Smooth muscle cell (in vitro differentiated cells): ENCODE results near the gene HCFC1R1. TPM values are rescaled to one million over a fixed set of nuclear protein-coding genes. Genes with fewer than 3 reads are reported as not detected.

Experiments used
- DNase-seq: peaks from one replicate; lab custom pipeline; 2025; ENCODE audit not compliant: unreplicated experiment; lab: John Stamatoyannopoulos, UW
- H2AFZ ChIP-seq: fragments of 200-600 bp; sonication (generic); 2 replicates; pipeline ENCODE4 v1.6.0; 2016; ENCODE audit warnings: antibody characterized with exemption, low read depth, mild to moderate bottlenecking
- H3F3A ChIP-seq: fragments of 200-600 bp; sonication (generic); 2 replicates; pipeline ENCODE4 v1.6.0; 2017; ENCODE audit warnings: antibody characterized with exemption, low read depth
- H3K27ac ChIP-seq: fragments of 200-600 bp; sonication (generic); 2 replicates; pipeline ENCODE4 v1.5.1; 2016; ENCODE audit warnings: low read depth, mild to moderate bottlenecking
- H3K27me3 ChIP-seq: fragments of 200-600 bp; sonication (generic); 2 replicates; pipeline ENCODE4 v1.6.1; 2016; ENCODE audit warnings: low read depth, mild to moderate bottlenecking
- H3K36me3 ChIP-seq: fragments of 200-600 bp; sonication (generic); 2 replicates; pipeline ENCODE4 v1.5.1; 2016; ENCODE audit warnings: low read depth
- H3K4me1 ChIP-seq: fragments of 200-600 bp; sonication (generic); 2 replicates; pipeline ENCODE4 v1.5.1; 2016; ENCODE audit warnings: low read depth
- H3K4me2 ChIP-seq: fragments of 200-600 bp; sonication (generic); 2 replicates; pipeline ENCODE4 v1.6.0; 2016; ENCODE audit warnings: mild to moderate bottlenecking
- H3K4me3 ChIP-seq: fragments of 200-600 bp; sonication (generic); 2 replicates; pipeline ENCODE4 v1.5.1; 2016; ENCODE audit warnings: mild to moderate bottlenecking
- H3K79me2 ChIP-seq: fragments of 200-600 bp; sonication (generic); 2 replicates; pipeline ENCODE4 v1.6.0; 2016; ENCODE audit warnings: low read depth, mild to moderate bottlenecking
- H3K9ac ChIP-seq: fragments of 200-600 bp; sonication (generic); 2 replicates; pipeline ENCODE4 v1.6.0; 2016; ENCODE audit warnings: low read depth
- H3K9me3 ChIP-seq: fragments of 200-600 bp; sonication (generic); replicated peaks from 2 replicates; pipeline ENCODE4 v1.5.1; 2016; ENCODE audit warnings: low read depth
- H4K20me1 ChIP-seq: fragments of 200-600 bp; sonication (generic); 2 replicates; pipeline ENCODE4 v1.6.0; 2016; ENCODE audit warnings: low read depth
- WGBS: methylation state at CpG from one replicate; pipeline ENCODE4 v1.1.7; 2016; ENCODE audit warnings: low lambda C conversion rate; 5-methylcytosine and 5-hydroxymethylcytosine counted together
- polyA plus RNA-seq: library from polyadenylated mRNA; unstranded; fragments of >200 nt; fragmentation: Nextera tagmentation; extraction: Ambion mirVana; gene quantifications from 2 replicates; pipeline ENCODE4 v1.2.1, GENCODE V29; 2016
- total RNA-seq: library from RNA; depleted of rRNA; stranded (reverse); fragments of >200 nt; gene quantifications from 2 replicates; pipeline ENCODE4 v1.2.3, GENCODE V29; 2014
- TF ChIP-seq, protein P1 (sequence below): fragments of 200-600 bp; sonication (generic); IDR thresholded peaks from 2 replicates; pipeline ENCODE4 v1.5.1; 2017; ENCODE audit warnings: borderline replicate concordance, mild to moderate bottlenecking, antibody characterized with exemption; ENCODE audit not compliant: insufficient read depth, poor library complexity, severe bottlenecking

Gene HCFC1R1
- total and polyA plus RNA-seq, 2 experiments from 2014 or later = 63.3 to 337 TPM

- no peak for DNase-seq
- H3F3A ChIP-seq = peaks cover under 1% of the 10 kb centered on the region
- no peak overlapping the region for H3K4me3 ChIP-seq
- TF ChIP-seq, protein P1, sequence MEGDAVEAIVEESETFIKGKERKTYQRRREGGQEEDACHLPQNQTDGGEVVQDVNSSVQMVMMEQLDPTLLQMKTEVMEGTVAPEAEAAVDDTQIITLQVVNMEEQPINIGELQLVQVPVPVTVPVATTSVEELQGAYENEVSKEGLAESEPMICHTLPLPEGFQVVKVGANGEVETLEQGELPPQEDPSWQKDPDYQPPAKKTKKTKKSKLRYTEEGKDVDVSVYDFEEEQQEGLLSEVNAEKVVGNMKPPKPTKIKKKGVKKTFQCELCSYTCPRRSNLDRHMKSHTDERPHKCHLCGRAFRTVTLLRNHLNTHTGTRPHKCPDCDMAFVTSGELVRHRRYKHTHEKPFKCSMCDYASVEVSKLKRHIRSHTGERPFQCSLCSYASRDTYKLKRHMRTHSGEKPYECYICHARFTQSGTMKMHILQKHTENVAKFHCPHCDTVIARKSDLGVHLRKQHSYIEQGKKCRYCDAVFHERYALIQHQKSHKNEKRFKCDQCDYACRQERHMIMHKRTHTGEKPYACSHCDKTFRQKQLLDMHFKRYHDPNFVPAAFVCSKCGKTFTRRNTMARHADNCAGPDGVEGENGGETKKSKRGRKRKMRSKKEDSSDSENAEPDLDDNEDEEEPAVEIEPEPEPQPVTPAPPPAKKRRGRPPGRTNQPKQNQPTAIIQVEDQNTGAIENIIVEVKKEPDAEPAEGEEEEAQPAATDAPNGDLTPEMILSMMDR = no peak
- no peak overlapping the region for H2AFZ ChIP-seq
- no peak overlapping the region for H3K27ac ChIP-seq
- H3K9ac ChIP-seq = no peak overlapping the region
- no peaks in the 10 kb centered on the region for H3K36me3 ChIP-seq
- H3K79me2 ChIP-seq = no peaks in the 10 kb centered on the region
- 99% methylated on average over 15 of the region's 15 CpGs for WGBS
- no peak overlapping the region for H3K4me2 ChIP-seq
- H3K9me3 ChIP-seq = no peaks in the 10 kb centered on the region
- H3K4me1 ChIP-seq = peaks cover 17% of the 10 kb centered on the region
- H3K27me3 ChIP-seq = no peaks in the 10 kb centered on the region
- no peaks in the 10 kb centered on the region for H4K20me1 ChIP-seq
Measured at GRCh38 chr16:2976673-2977072, 47.1 kb downstream of the HCFC1R1 start.

DNA sequence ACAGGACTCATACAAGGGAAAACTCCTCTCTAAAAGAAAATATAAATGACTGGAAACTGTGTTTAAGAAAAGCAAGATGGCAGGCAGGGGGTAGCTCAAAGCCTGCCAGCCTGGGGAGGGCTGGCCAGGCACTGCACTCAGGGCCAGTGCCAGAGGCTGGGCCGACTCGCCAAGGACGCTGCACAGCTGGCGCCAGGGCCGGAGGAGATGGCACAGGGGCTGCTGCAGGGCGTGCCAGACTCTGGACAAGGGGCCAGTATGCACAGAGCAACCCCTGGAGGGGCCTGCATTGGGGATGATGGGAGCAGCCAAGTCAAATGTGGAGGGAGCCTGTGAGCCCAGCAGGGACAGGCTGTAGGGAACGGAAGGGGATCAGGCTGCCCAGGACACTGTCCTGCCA, 47.5 kb downstream of the HCFC1R1 start:
- Histone ChIP-seq H3K9ac (no peak overlapping the region), H3K36me3 (no peaks in the 10 kb centered on the region), H4K20me1 (no peaks in the 10 kb centered on the region), H3K27ac (no peak overlapping the region), H3K27me3 (no peaks in the 10 kb centered on the region), H3K79me2 (no peaks in the 10 kb centered on the region), H3K4me2 (no peak overlapping the region), H2AFZ (no peak overlapping the region), H3K4me3 (no peak overlapping the region), H3F3A (no peaks in the 10 kb centered on the region), H3K9me3 (no peaks in the 10 kb centered on the region), H3K4me1 (peaks cover 12% of the 10 kb centered on the region)
- DNase-seq = no peak
- TF ChIP-seq, protein P1 = no peak
- WGBS = over 99% methylated on average over 7 of the region's 7 CpGs

- H3K4me3 ChIP-seq = no peak overlapping the region
- H3K4me2 ChIP-seq = no peak overlapping the region
- 96% methylated on average over 28 of the region's 28 CpGs for WGBS
- DNase-seq = no peak
- H3K27me3 ChIP-seq = no peaks in the 10 kb centered on the region
- no peak overlapping the region for H3K9ac ChIP-seq
- no peak overlapping the region for H3K27ac ChIP-seq
- no peak overlapping the region for H2AFZ ChIP-seq
- TF ChIP-seq, protein P1 = no peak
- H3K9me3 ChIP-seq = no peaks in the 10 kb centered on the region
- no peaks in the 10 kb centered on the region for H3F3A ChIP-seq
- H4K20me1 ChIP-seq = peaks cover 9% of the 10 kb centered on the region
- no peaks in the 10 kb centered on the region for H3K36me3 ChIP-seq
- H3K4me1 ChIP-seq = peaks cover 7% of the 10 kb centered on the region
- no peaks in the 10 kb centered on the region for H3K79me2 ChIP-seq
Measured at GRCh38 chr16:2975161-2975795, 48.5 kb downstream of the HCFC1R1 start.

DNA sequence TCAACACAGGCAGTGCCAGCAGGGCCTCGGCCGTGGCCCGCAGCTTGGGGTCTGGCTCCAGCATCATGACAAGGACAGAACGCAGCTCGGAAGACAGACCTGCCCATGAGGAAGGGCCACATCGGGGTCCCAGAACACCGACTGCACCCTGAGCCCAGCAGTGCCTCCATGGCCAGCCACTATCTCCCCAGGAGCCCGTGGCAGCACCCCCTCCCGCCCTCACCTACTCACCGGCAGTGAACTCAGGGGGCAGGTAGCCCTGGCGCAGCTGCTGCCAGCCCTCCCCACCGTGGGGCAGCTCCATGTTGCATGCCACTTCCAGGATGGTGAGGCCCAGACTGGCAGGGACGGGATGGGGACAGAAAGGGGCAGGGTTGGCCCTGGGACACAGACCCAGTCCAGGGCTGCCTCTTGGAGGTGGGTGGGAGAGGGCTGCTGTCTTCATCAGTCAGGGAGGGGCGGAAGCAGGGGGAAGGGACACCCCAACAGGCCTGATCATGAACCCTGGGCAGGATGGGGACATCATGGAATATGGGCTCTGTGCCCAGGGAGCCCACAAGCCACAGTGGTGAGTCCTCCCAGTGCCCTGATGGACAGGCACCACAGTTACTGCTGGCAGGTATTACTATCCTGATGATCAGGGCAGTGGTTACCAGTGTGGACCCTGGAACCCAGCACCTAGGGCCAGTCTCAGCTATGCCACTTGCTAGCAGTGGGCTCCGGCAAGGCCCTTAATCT, 49.3 kb downstream of the HCFC1R1 start:
- Histone ChIP-seq H3K9me3 (no peaks in the 10 kb centered on the region), H3F3A (no peaks in the 10 kb centered on the region), H3K27me3 (no peaks in the 10 kb centered on the region), H2AFZ (no peak overlapping the region), H3K4me3 (no peak overlapping the region), H3K4me2 (no peak overlapping the region), H3K79me2 (no peaks in the 10 kb centered on the region), H3K9ac (no peak overlapping the region), H3K4me1 (peaks cover 3% of the 10 kb centered on the region), H4K20me1 (peaks cover 11% of the 10 kb centered on the region), H3K27ac (no peak overlapping the region), H3K36me3 (no peaks in the 10 kb centered on the region)
- TF ChIP-seq, protein P1 = no peak
- no peak for DNase-seq
- 97% methylated on average over 15 of the region's 15 CpGs for whole genome bisulfite sequencing
